GM18867 (cell line): Measurements from ENCODE around the gene PSMC5.
"Not testable (repeated sequence)": the region's sequence is repeated elsewhere in the genome, so short reads cannot be mapped to it uniquely, and the experiment has no call there.

Experiments
- ATAC-seq: cut with Tn5 transposase; IDR thresholded peaks from one replicate; pipeline ENCODE4 v1.9.1; 2021; ENCODE audit warnings: mild to moderate bottlenecking, moderate library complexity; ENCODE audit not compliant: unreplicated experiment

PSMC5 gene

GRCh38 chr17:63827002-63827800 lies at the start of gene PSMC5, which contains the start of gene FTSJ3:
Gene PSMC5, plus strand, starts transcription at chr17:63827431. Its CDS starts 60 bp downstream, at chr17:63827491.
Gene FTSJ3, minus strand, starts transcription at chr17:63827663. Its CDS starts 761 bp downstream, at chr17:63826902.
- peak; percentile 86 for ATAC-seq

GRCh38 chr17:63780507-63780906 lies 46.7 kb upstream of the PSMC5 start:
- ATAC-seq = no peak

- no peak for ATAC-seq
Observed at GRCh38 chr17:63780928-63781327, 46.3 kb upstream of the PSMC5 start.

GRCh38 chr17:63783522-63783921 lies 43.7 kb upstream of the PSMC5 start:
- ATAC-seq = no peak

GRCh38 chr17:63785556-63785955 lies 41.7 kb upstream of the PSMC5 start:
- no peak for ATAC-seq

- ATAC-seq = no peak
Observed at GRCh38 chr17:63786117-63786516, 41.1 kb upstream of the PSMC5 start.

- no peak for ATAC-seq
Observed at GRCh38 chr17:63786971-63787711, 40.1 kb upstream of the PSMC5 start.

GRCh38 chr17:63790057-63790456 lies 37.2 kb upstream of the PSMC5 start:
- ATAC-seq = no peak

GRCh38 chr17:63792055-63792729 lies 35.0 kb upstream of the PSMC5 start:
- ATAC-seq = no peak

- not testable (repeated sequence) for ATAC-seq
Observed at GRCh38 chr17:63796375-63796774, 30.9 kb upstream of the PSMC5 start.

GRCh38 chr17:63798572-63799106 lies 28.6 kb upstream of the PSMC5 start:
- no peak for ATAC-seq

- ATAC-seq = no peak
Observed at GRCh38 chr17:63800783-63801182, 26.4 kb upstream of the PSMC5 start.

GRCh38 chr17:63804328-63804727 lies 22.9 kb upstream of the PSMC5 start:
- no peak for ATAC-seq

- ATAC-seq = no peak
Observed at GRCh38 chr17:63805591-63805990, 21.6 kb upstream of the PSMC5 start.

- no peak for ATAC-seq
Observed at GRCh38 chr17:63809970-63810369, 17.3 kb upstream of the PSMC5 start.

- ATAC-seq = no peak
Observed at GRCh38 chr17:63816123-63816522, 11.1 kb upstream of the PSMC5 start.

- ATAC-seq = no peak
Observed at GRCh38 chr17:63816669-63817068, 10.6 kb upstream of the PSMC5 start.

- ATAC-seq = no peak
Observed at GRCh38 chr17:63817736-63818385, 9.4 kb upstream of the PSMC5 start.

- ATAC-seq = no peak
Observed at GRCh38 chr17:63819131-63819530, 8.1 kb upstream of the PSMC5 start.

- ATAC-seq = no peak
Observed at GRCh38 chr17:63819585-63820537, 7.4 kb upstream of the PSMC5 start.
